ENCODE measurements around the gene FSCN2.

Gene FSCN2

DNA sequence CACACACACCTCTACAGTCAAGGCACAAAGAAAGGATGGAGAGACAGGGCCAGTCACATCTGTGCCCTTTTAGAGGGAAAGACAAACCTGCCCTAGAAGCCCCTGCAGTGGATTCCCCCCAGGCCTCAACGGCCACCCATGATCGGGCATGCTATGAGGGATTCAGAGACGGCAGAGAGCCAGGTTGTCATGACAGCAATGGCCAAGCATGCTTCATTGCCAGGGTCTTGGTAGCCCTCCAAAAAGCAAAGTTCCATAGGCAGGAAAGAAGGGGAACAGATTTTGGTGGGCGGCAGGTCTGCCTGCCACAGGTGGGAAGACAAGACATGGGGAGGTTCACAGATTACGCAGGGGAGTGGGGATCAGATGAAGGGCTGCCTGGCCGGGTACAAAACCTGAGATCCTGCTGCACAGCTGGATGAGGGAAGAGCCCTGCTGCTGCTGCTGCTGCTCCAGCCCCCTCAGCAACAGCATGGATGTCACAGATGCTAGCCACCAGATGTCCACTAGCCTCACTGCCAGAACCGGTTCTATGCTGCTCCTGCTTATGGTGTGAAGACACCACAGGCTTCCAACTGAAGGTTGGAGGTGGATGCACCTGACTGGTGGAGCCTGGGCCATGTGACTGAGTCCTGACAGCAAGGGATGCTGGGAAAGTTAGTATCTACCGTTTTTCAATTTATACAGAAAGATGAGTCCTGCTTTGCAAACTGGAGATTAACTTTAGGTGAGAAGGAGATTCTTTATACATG is 33.4 kb upstream of the FSCN2 start:
- no peaks in the 10 kb centered on the region for H3K79me2 ChIP-seq
- TF ChIP-seq, protein P1, sequence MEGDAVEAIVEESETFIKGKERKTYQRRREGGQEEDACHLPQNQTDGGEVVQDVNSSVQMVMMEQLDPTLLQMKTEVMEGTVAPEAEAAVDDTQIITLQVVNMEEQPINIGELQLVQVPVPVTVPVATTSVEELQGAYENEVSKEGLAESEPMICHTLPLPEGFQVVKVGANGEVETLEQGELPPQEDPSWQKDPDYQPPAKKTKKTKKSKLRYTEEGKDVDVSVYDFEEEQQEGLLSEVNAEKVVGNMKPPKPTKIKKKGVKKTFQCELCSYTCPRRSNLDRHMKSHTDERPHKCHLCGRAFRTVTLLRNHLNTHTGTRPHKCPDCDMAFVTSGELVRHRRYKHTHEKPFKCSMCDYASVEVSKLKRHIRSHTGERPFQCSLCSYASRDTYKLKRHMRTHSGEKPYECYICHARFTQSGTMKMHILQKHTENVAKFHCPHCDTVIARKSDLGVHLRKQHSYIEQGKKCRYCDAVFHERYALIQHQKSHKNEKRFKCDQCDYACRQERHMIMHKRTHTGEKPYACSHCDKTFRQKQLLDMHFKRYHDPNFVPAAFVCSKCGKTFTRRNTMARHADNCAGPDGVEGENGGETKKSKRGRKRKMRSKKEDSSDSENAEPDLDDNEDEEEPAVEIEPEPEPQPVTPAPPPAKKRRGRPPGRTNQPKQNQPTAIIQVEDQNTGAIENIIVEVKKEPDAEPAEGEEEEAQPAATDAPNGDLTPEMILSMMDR (IDR thresholded peaks at IDR 0.05): no peak
- H3K27ac ChIP-seq: no peak overlapping the region
- H3K36me3 ChIP-seq (ENCODE audit: control insufficient read depth, insufficient read depth, low read length): no peaks in the 10 kb centered on the region
- no peak overlapping the region for H3K4me3 ChIP-seq (ENCODE audit: low read depth, low read length)
- no peak overlapping the region for H3K4me2 ChIP-seq (ENCODE audit: low read length)
- H3K27me3 ChIP-seq (ENCODE audit: control insufficient read depth, insufficient read depth, low read length): no peaks in the 10 kb centered on the region
- no peaks in the 10 kb centered on the region for H3K9me3 ChIP-seq (ENCODE audit: control insufficient read depth, low read length)
- H2AFZ ChIP-seq: no peak overlapping the region
- no peak overlapping the region for H3K9ac ChIP-seq
- no peaks in the 10 kb centered on the region for H3K4me1 ChIP-seq

DNA sequence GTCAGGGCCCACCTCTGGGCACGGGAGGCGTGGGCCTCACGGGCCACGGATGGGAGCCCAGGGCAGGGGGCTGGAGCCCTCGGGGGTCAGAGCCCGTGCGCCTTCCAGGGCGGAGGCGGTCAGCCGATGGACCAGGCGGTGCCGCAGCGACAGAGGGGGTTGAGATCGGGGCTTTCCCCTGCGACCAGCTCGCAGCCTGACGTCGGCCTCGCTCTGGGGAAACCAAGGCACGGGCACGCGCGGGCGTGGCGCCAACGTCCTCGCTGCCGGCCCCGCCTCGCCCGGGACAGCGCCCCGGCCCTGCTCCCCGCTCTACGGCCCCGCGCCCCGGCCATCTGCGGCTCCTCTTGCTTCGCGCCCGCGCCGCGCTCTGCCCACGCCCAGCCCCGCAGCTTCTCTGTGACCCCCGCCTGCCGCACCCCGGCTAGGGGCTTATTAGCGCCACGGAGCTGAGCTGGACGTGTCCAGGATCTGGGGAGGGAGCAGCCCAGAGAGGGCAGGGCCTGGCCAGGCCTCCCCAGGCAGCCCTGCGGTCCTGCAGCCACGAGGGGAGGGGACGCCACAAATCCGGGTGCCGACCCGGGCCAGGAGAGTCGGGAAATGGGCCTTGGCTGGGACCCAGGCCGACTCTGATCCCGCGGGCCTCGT is 29.1 kb upstream of the FSCN2 start:
- Histone ChIP-seq H3K79me2 (no peaks in the 10 kb centered on the region), H3K9ac (no peak overlapping the region), H3K4me1 (no peaks in the 10 kb centered on the region), H3K4me3 (ENCODE audit: low read depth, low read length) (no peak overlapping the region), H3K4me2 (ENCODE audit: low read length) (no peak overlapping the region), H2AFZ (no peak overlapping the region), H3K27ac (no peak overlapping the region), H3K9me3 (ENCODE audit: control insufficient read depth, low read length) (no peaks in the 10 kb centered on the region), H3K36me3 (ENCODE audit: control insufficient read depth, insufficient read depth, low read length) (no peaks in the 10 kb centered on the region), H3K27me3 (ENCODE audit: control insufficient read depth, insufficient read depth, low read length) (no peaks in the 10 kb centered on the region)
- TF ChIP-seq, protein P1 (IDR thresholded peaks at IDR 0.05): no peak

DNA sequence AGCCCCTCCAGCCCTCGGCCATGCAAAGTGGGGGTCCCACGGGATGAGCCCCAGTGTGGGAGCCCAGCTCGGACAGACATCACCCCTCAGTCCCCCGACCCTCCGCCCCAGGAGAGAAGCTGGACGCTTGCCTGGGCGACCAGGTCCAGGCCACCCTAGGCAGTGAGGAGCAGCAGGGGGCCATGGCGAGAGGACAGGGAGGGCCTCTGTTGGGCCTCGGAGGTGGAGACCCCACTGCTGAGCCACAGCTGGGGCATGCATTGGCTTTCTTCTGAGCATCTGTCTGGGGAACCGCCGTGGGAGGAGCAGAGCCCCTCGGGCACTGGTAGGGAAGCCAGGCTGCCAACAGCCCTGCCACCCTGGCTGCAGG is 28.6 kb upstream of the FSCN2 start:
- no peak overlapping the region for H3K4me2 ChIP-seq (ENCODE audit: low read length)
- H3K79me2 ChIP-seq: no peaks in the 10 kb centered on the region
- no peaks in the 10 kb centered on the region for H3K9me3 ChIP-seq (ENCODE audit: control insufficient read depth, low read length)
- H3K4me1 ChIP-seq: no peaks in the 10 kb centered on the region
- H3K9ac ChIP-seq: no peak overlapping the region
- TF ChIP-seq, protein P1 (IDR thresholded peaks at IDR 0.05): no peak
- H3K27ac ChIP-seq: no peak overlapping the region
- no peaks in the 10 kb centered on the region for H3K27me3 ChIP-seq (ENCODE audit: control insufficient read depth, insufficient read depth, low read length)
- H2AFZ ChIP-seq: no peak overlapping the region
- H3K36me3 ChIP-seq (ENCODE audit: control insufficient read depth, insufficient read depth, low read length): no peaks in the 10 kb centered on the region
- H3K4me3 ChIP-seq (ENCODE audit: low read depth, low read length): no peak overlapping the region

DNA sequence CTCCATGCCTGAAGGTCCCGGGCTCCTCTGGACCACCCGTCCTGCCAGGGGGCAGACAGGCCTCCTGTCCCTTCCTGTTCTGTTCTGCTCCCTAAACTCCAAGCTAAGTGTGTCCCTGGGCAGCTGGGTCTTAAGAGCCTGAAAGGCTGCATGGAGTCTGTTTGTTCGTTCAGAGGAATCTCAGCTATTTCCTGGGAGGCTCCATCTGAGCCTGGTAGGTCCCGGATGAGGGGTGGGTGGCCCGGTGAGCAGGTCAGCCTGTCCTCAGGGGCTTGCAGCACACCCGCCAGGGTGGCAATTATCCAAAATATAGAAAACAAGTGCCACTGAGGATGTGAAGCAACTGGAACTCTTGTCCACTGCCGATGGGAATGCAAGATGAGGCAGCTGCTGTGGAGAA is 28.1 kb upstream of the FSCN2 start:
- Histone ChIP-seq H3K79me2 (no peaks in the 10 kb centered on the region), H3K9me3 (ENCODE audit: control insufficient read depth, low read length) (no peaks in the 10 kb centered on the region), H3K27ac (no peak overlapping the region), H3K27me3 (ENCODE audit: control insufficient read depth, insufficient read depth, low read length) (no peaks in the 10 kb centered on the region), H2AFZ (no peak overlapping the region), H3K4me2 (ENCODE audit: low read length) (no peak overlapping the region), H3K4me3 (ENCODE audit: low read depth, low read length) (no peak overlapping the region), H3K36me3 (ENCODE audit: control insufficient read depth, insufficient read depth, low read length) (no peaks in the 10 kb centered on the region), H3K4me1 (no peaks in the 10 kb centered on the region), H3K9ac (no peak overlapping the region)
- TF ChIP-seq, protein P1 (IDR thresholded peaks at IDR 0.05): no peak

Measured in parathyroid adenoma (tissue), 2 donors.